Peyer's patch (tissue), 4 donors: Measurements from ENCODE around the gene PNPLA1. TPM values are rescaled to one million over a fixed set of nuclear protein-coding genes. Genes with fewer than 3 reads are reported as not detected.

ENCODE experiments used
- DNase-seq, 3 donors: peaks; one replicate each; pipeline ENCODE4 v3.0.0-alpha.2; 2017 to 2019
- H3K27ac ChIP-seq, 4 donors: fragments of 200-600 bp; sonication (generic); one replicate each; pipeline ENCODE4 v1.5.1; 2016 to 2019
- H3K27me3 ChIP-seq, 2 donors: fragments of 200-600 bp; sonication (generic); one replicate each; pipeline ENCODE4 v1.5.1; 2019
- H3K36me3 ChIP-seq, 3 donors: fragments of 200-600 bp; sonication (generic); one replicate each; pipeline ENCODE4 v1.5.1; 2016 to 2019
- H3K4me1 ChIP-seq, 4 donors: fragments of 200-600 bp; sonication (generic); one replicate each; pipeline ENCODE4 v1.5.1; 2016 to 2019
- H3K4me3 ChIP-seq, 4 donors: fragments of 200-600 bp; sonication (generic); 1 replicate in 3 of 4; 2 replicates in 1 of 4; pipeline ENCODE4 v1.5.1; 2016 to 2019; ENCODE audit warnings: mild to moderate bottlenecking in 1 of 4
- H3K9me3 ChIP-seq, 4 donors: fragments of 200-600 bp; sonication (generic); one replicate each; pipeline ENCODE4 v1.5.1; 2016 to 2019; ENCODE audit warnings: mild to moderate bottlenecking in 1 of 4
- POLR2A ChIP-seq, 2 donors: fragments of 450-650 bp; IDR thresholded peaks; one replicate each; pipeline ENCODE4 v1.5.1; 2017; ENCODE audit warnings: antibody characterized with exemption in 2 of 2, mild to moderate bottlenecking in 2 of 2, moderate library complexity in 2 of 2
- total RNA-seq, 4 donors: library from RNA; depleted of rRNA; stranded (reverse); fragments of >200 nt; gene quantifications; one replicate each; pipeline ENCODE4 v1.1.0, GENCODE V29; 2016
- TF ChIP-seq, protein P1 (sequence below), 6 experiments: fragments of 450-650 bp in 4 of 6; fragments of 200-600 bp in 2 of 6; sonication (generic) in 1 of 6; IDR thresholded peaks; one replicate each; pipeline ENCODE4 v1.5.1; 2017 to 2019; ENCODE audit warnings: antibody characterized with exemption in 6 of 6, mild to moderate bottlenecking in 3 of 6, moderate library complexity in 1 of 6

PNPLA1 gene
- total RNA-seq, 4 donors from 2014 or later: 1.3 to 4.0 (median 3.0) TPM; not detected in 1

DNA sequence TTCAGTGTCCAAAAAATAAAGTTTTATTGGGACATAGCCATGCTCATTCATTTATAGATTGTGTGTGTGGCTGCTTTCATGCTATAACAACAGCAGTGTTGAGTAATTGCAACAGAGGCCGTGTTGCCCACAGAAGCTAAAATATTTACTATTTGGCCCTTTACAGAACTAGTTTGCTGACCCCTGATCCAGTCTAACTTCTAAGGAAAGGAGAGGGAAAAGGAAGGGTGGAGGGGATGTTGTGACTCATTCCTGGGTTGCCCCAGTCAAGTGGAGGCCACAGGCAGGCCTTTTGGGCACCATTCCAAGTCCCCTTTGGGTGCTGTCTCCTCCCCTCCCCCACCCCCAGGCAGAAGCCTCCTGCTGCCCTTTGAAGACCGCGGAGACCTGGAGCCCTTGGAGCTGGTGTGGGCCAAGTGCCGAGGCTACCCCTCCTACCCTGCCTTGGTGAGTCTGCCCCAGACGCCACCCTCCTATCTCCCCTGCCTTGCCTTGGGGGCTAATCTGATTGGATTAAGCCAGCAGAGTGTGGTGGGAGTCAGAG, 44.9 kb upstream of the PNPLA1 start:
- no peak for TF ChIP-seq POLR2A (IDR thresholded peaks at IDR 0.05)
- TF ChIP-seq, protein P1, sequence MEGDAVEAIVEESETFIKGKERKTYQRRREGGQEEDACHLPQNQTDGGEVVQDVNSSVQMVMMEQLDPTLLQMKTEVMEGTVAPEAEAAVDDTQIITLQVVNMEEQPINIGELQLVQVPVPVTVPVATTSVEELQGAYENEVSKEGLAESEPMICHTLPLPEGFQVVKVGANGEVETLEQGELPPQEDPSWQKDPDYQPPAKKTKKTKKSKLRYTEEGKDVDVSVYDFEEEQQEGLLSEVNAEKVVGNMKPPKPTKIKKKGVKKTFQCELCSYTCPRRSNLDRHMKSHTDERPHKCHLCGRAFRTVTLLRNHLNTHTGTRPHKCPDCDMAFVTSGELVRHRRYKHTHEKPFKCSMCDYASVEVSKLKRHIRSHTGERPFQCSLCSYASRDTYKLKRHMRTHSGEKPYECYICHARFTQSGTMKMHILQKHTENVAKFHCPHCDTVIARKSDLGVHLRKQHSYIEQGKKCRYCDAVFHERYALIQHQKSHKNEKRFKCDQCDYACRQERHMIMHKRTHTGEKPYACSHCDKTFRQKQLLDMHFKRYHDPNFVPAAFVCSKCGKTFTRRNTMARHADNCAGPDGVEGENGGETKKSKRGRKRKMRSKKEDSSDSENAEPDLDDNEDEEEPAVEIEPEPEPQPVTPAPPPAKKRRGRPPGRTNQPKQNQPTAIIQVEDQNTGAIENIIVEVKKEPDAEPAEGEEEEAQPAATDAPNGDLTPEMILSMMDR (IDR thresholded peaks at IDR 0.05): no peak
- Histone ChIP-seq H3K9me3 (no peaks in the 10 kb centered on the region), H3K36me3 (peaks cover 0 to 78% (median 0%) of the 10 kb centered on the region in 3 donors), H3K27ac (no peak overlapping the region), H3K4me3 (no peak overlapping the region), H3K4me1 (peaks cover 0 to 51% (median 1%) of the 10 kb centered on the region in 4 donors), H3K27me3 (no peaks in the 10 kb centered on the region)
- DNase-seq: no peak

DNA sequence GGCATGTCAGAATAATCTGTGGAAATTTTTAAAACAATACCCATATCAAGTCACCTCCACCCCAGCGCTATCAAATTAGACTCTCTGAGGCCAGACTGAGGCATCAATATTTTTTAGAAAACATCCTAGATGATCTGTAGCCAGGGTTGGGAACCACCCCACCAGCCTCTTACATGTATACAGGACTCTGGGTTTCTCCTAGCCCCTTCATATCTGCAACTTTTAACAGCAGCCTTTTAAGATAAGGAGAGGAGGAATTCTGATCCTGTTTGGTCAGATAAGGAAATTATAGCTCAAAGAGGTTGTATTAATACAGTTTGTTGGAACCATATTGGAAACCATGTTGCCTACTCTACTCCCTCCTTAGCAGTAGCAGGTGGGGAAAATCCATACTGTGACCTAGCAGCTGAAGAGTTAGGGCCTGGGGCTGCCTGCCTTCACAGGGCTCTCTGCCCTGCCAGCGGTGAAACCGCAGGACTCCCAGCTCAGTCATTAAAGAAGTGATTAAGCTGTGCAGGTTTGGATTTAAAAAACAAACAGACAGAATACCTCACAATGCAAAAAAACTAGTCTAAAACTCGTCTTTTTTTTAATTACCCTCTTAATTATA, 43.3 kb upstream of the PNPLA1 start:
- Histone ChIP-seq H3K27ac (no peak overlapping the region), H3K36me3 (peaks cover 0 to 93% (median 0%) of the 10 kb centered on the region in 3 donors), H3K4me1 (peaks cover 0 to 41% (median 1%) of the 10 kb centered on the region in 4 donors), H3K4me3 (no peak overlapping the region), H3K9me3 (no peaks in the 10 kb centered on the region), H3K27me3 (no peaks in the 10 kb centered on the region)
- no peak for TF ChIP-seq POLR2A (IDR thresholded peaks at IDR 0.05)
- TF ChIP-seq, protein P1 (IDR thresholded peaks at IDR 0.05): no peak
- DNase-seq: no peak

DNA sequence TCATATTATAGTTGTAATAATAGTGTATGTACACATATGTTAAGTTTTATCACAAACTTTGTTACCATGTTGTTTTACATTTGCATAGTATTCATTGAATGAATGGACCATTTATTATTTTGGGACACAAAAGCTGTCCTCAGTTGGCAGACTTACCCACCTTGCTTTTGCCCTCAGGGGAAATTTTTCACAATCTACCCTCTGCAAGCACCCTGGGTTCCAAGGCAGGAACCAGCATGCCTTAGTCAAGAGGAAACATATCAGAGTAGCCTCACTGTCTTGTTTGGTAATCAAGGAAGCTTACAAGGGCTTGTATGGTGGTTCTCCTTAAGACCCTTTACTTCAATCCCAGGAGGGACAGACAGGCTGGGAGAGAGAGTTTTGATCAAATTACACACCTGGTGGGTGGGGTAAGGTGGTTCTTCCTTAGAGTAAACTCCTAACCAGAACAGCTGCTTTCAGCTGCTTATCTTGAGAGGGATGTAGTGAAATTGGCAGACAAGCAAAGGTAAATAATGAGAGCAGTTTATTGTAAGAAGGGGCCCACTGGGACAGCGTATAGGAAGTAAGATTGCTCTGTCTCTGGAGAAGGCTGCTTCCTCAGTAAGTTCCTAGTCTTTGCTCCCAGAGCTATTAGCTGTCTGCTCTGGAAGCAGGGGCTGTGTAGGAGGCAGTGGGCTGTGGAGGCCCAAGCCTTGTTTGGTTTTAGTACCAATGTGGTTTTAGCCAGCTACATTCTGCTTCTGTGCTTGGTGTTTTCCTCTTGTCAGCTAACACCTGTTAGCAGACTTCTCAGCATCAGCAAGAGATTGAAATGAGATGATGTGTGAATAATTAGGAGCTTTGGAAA, 42.3 kb upstream of the PNPLA1 start:
- peak overlapping the region in 2 of 4 donors; percentile 20 to 48 for H3K27ac ChIP-seq
- H3K9me3 ChIP-seq: no peaks in the 10 kb centered on the region
- no peak overlapping the region for H3K4me3 ChIP-seq
- DNase-seq: no peak
- TF ChIP-seq, protein P1 (IDR thresholded peaks at IDR 0.05): no peak
- TF ChIP-seq POLR2A (IDR thresholded peaks at IDR 0.05): no peak
- peaks cover 0 to 85% (median 0%) of the 10 kb centered on the region in 3 donors for H3K36me3 ChIP-seq
- H3K27me3 ChIP-seq: no peaks in the 10 kb centered on the region
- H3K4me1 ChIP-seq: peaks cover 0 to 32% (median 1%) of the 10 kb centered on the region in 4 donors

DNA sequence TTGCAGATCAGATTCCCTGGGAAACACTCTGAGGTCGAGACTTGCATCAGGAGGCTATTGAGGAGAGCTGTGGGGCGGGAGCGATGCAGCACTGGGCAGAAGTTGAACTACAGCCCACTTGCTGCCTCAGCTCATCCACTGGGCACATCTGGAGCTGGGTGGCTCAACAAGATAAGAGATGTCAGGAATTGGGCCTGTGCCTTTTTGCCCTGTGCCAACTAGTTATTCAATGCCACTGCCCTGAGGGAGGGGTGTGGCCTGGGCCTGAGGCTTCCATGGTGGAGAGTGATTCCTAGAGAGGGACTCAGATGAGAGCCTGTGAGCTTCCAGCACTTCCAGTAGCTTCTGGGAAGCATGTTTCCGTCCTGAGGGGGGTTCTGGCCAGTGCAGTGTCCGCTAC, 40.6 kb upstream of the PNPLA1 start:
- Histone ChIP-seq H3K27ac (no peak overlapping the region), H3K9me3 (no peaks in the 10 kb centered on the region), H3K27me3 (no peaks in the 10 kb centered on the region), H3K4me1 (peaks cover 0 to 21% (median 1%) of the 10 kb centered on the region in 4 donors), H3K4me3 (no peak overlapping the region), H3K36me3 (peaks cover 0 to 75% (median 0%) of the 10 kb centered on the region in 3 donors)
- no peak for DNase-seq
- TF ChIP-seq, protein P1 (IDR thresholded peaks at IDR 0.05): no peak
- TF ChIP-seq POLR2A (IDR thresholded peaks at IDR 0.05): no peak

- Histone ChIP-seq H3K36me3 (peaks cover 0 to 64% (median 0%) of the 10 kb centered on the region in 3 donors), H3K4me3 (no peak overlapping the region), H3K9me3 (no peaks in the 10 kb centered on the region), H3K27ac (no peak overlapping the region), H3K4me1 (peaks cover 0 to 10% (median 0%) of the 10 kb centered on the region in 4 donors), H3K27me3 (no peaks in the 10 kb centered on the region)
- TF ChIP-seq POLR2A (IDR thresholded peaks at IDR 0.05): no peak
- TF ChIP-seq, protein P1 (IDR thresholded peaks at IDR 0.05): no peak
- no peak for DNase-seq
These were observed 39.5 kb upstream of the PNPLA1 start for GRCh38 chr6:36230371-36230770.
